Measurements from ENCODE around the gene CROCC2. TPM values are rescaled to one million over a fixed set of nuclear protein-coding genes. Genes with fewer than 3 reads are reported as not detected.
A peak's percentile ranks its signal among the peaks of the same experiment; 100 is the strongest.

The CROCC2 gene
- total RNA-seq, 1 donor from 2014 or later: 2.9 TPM

DNA sequence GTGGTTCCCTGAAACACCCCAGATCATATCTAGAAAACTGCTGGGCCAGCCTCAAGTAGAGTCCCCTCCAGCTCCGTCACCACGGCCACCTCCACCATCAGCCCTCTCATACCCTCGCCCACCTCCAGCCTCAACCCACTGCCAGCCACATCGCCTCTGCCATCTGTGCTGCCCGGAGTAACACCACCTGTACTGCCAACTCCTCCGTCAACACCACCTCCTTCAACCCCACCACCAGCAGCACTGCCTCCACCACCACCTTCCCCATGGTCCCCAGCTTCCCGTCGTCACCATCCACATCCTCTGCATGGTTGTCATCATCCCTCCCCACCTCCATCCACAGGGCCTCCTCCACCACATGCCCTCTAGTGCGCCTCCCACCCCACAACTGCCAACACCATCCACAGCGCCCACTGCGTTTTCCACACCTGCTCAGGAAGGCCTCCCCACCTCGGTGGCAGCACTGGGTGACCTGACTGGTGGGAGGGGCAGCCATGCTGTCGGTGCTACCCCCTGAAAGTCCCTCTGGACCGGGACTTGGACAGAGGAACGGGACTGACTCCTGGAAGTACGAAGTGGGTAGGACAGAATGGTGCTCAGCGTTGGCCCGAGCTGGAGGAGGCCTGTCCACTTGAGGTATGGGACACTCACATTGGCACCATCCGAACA is 93.9 kb downstream of the CROCC2 start:
- peaks cover 24 to 39% of the 10 kb centered on the region in 2 donors for H3K4me1 ChIP-seq
- peak overlapping the region; percentile 79 to 91 for H3K4me3 ChIP-seq
- DNase-seq (ENCODE audit: low spot score in 2 of 2): peak in 1 of 2 donors; percentile 63
- H3K27me3 ChIP-seq: no peaks in the 10 kb centered on the region
- peaks cover 14 to 43% of the 10 kb centered on the region in 2 donors for H3K36me3 ChIP-seq
- no peak for TF ChIP-seq CTCF (IDR thresholded peaks at IDR 0.05)
- H3K27ac ChIP-seq: peak overlapping the region in 1 of 2 donors; percentile 93
- H3K9me3 ChIP-seq: peaks cover 12 to 19% of the 10 kb centered on the region in 2 donors
- intact Hi-C loops (cut with DNase I): loop anchor here (2.0 to 10.0 kb wide), 6 partner anchors 151 to 1185 kb away; partner anchors contain the start of genes DUSP28, HDLBP, PPP1R7 and RNPEPL1

- peaks cover 18 to 30% of the 10 kb centered on the region in 2 donors for H3K4me1 ChIP-seq
- DNase-seq (ENCODE audit: low spot score in 2 of 2): peak in 1 of 2 donors; percentile 47
- intact Hi-C loops (cut with DNase I): no loop called here
- no peak for TF ChIP-seq CTCF (IDR thresholded peaks at IDR 0.05)
- H3K9me3 ChIP-seq: peaks cover 12 to 28% of the 10 kb centered on the region in 2 donors
- no peaks in the 10 kb centered on the region for H3K27me3 ChIP-seq
- H3K4me3 ChIP-seq: peak overlapping the region in 1 of 2 donors; percentile 79
- no peak overlapping the region for H3K27ac ChIP-seq
- peaks cover 14 to 43% of the 10 kb centered on the region in 2 donors for H3K36me3 ChIP-seq
Measured at GRCh38 chr2:241000831-241001321, 94.7 kb downstream of the CROCC2 start.

DNA sequence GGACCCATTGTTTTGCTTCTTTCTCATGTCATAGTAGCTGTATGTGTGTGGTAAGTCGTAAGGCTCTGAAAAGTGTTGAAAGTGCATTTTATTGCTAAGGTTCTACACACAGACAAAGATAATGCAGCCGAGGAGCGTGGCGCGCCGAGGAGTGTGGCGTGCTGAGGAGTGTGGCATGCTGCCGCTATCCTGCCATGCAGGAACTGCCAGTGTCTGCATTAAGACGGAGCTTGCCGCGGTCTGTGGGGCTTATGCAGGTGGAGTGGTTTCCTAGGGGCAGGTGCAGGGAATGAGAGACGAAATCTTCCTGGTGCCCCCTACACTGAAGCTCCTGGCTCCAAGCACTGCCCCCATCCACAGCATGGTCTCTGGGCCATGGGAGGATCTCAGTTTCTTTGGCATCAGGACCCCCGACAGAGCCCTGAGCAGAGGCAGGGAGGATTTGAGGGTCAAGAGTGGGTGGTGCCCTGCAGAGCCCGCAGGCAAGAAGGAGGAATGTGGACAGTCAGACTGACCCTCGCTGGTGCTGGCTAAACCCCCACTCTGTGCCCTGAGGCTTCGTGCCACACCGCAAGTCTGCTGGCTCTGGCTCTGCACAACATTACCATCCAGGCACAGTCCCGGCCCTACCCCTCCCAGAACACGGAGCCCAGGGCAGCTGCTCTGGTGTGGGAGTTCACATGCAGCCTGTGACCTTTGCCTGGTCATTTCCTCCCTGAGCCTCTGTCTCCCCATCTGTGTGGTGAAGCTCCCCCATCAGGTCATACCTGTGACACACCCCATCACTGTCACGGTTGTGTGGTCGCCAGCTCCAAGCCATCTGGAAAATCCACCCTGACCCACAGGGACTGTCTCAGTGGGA is 95.5 kb downstream of the CROCC2 start:
- intact Hi-C loops (cut with DNase I): no loop called here
- no peak for TF ChIP-seq CTCF (IDR thresholded peaks at IDR 0.05)
- peak in 1 of 2 donors; percentile 56 for DNase-seq (ENCODE audit: low spot score in 2 of 2)
- H3K4me1 ChIP-seq: peaks cover 11 to 22% of the 10 kb centered on the region in 2 donors
- H3K27me3 ChIP-seq: no peaks in the 10 kb centered on the region
- peaks cover 14 to 43% of the 10 kb centered on the region in 2 donors for H3K36me3 ChIP-seq
- H3K27ac ChIP-seq: no peak overlapping the region
- H3K4me3 ChIP-seq: no peak overlapping the region
- H3K9me3 ChIP-seq: peaks cover 12 to 31% of the 10 kb centered on the region in 2 donors

DNA sequence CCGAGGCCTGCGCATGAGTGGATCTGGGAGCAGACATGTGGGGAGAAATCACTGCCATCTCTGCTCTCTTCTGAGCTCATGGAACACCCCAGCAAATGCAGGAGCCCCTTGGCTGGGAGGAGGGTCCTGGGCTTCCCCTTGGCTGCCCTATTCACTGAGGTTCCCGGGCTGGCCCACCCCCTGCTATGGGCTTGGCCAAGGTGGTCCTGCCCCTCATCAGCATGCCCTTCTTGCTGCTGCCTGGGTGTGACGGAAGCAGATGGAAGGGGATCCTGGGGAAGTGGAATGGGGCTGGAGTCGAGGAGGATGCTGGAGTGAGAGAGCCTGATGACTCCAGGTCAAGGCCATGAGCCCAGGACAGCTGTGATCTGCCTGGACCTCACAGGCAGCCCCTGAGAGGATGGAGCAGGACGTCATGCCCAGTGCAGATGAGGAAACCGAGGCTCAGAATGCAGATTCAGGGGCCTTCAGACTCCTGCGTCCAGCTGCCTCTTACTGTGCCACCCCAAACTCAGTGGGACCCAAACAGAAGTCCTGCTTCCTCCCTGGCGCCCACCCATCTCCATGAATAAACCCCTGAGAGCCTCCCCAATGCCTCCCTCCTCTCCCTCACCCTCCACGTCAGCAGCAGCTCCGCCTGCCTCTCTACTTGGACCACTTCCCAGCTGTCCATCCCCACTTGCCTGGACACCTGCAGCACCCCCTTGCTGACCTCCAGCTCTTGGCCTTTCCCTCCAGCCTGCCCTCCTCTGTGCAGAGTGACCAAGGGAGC is 96.3 kb downstream of the CROCC2 start:
- Histone ChIP-seq H3K36me3 (peaks cover 14 to 43% of the 10 kb centered on the region in 2 donors), H3K27ac (no peak overlapping the region), H3K9me3 (peaks cover 12 to 31% of the 10 kb centered on the region in 2 donors), H3K27me3 (no peaks in the 10 kb centered on the region), H3K4me3 (no peak overlapping the region), H3K4me1 (peaks cover 5 to 16% of the 10 kb centered on the region in 2 donors)
- intact Hi-C loops (cut with DNase I): no loop called here
- no peak for TF ChIP-seq CTCF (IDR thresholded peaks at IDR 0.05)
- peak in 1 of 2 donors; percentile 60 for DNase-seq (ENCODE audit: low spot score in 2 of 2)

DNA sequence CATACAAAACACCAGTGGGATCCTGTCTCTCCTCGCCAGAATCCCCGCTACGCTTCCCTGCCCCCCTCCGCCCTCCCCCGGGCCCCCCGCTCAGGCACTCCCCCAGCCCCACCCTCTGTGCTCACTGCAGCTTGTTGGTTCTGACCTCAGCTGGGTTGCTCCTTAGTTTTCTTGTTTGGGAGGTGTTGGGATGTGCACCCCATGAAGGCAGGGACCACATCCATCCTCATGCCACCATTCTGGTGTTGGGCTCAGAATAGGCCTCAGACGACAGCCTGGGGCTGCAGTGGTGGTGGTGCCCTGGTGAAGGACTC is 96.9 kb downstream of the CROCC2 start:
- DNase-seq (ENCODE audit: low spot score in 2 of 2): no peak
- Histone ChIP-seq H3K4me1 (peaks cover 0 to 10% of the 10 kb centered on the region in 2 donors), H3K9me3 (peaks cover 12 to 31% of the 10 kb centered on the region in 2 donors), H3K4me3 (no peak overlapping the region), H3K27me3 (no peaks in the 10 kb centered on the region), H3K36me3 (peaks cover 14 to 43% of the 10 kb centered on the region in 2 donors), H3K27ac (no peak overlapping the region)
- TF ChIP-seq CTCF (IDR thresholded peaks at IDR 0.05): no peak
- intact Hi-C loops (cut with DNase I): no loop called here

Data from ascending aorta (tissue), 2 donors.